Measurements from ENCODE around the gene EDEM3. TPM values are rescaled to one million over a fixed set of nuclear protein-coding genes. Genes with fewer than 3 reads are reported as not detected.
"Not testable (repeated sequence)": the region's sequence is repeated elsewhere in the genome, so short reads cannot be mapped to it uniquely, and the experiment has no call there.

The EDEM3 gene
- total and polyA plus RNA-seq, 11 donors, result 7.2 to 28.6 (median 17.6) TPM

DNA sequence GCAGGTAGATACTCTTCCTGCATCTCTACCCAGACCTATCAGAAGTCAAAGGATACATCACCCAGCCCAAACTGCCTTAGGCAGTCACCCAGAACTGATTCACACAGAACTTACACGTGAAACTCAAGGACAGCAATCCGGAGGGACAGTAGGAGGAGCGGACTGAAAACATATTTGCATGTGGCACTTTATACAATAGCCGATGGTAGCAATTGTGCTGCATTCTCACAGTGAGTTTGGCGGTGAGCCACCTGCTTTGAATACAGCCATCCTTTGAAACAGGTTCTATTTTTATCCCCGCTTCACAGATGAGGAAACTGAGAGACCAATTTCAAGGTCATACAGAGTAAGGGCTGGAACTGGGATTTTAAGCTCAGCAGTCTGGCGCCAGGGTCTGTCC lies 69.5 kb downstream of the EDEM3 start:
- intact Hi-C loops (cut with DNase I), result loop anchor here in 1 of 10 donors (5.0 kb wide), 1 partner anchor 608 kb away; no protein-coding TSS in a partner anchor
- 61 to 77% (median 74%) methylated on average over 7 of the region's 7 CpGs for WGBS, 4 donors
- TF ChIP-seq, protein P1, sequence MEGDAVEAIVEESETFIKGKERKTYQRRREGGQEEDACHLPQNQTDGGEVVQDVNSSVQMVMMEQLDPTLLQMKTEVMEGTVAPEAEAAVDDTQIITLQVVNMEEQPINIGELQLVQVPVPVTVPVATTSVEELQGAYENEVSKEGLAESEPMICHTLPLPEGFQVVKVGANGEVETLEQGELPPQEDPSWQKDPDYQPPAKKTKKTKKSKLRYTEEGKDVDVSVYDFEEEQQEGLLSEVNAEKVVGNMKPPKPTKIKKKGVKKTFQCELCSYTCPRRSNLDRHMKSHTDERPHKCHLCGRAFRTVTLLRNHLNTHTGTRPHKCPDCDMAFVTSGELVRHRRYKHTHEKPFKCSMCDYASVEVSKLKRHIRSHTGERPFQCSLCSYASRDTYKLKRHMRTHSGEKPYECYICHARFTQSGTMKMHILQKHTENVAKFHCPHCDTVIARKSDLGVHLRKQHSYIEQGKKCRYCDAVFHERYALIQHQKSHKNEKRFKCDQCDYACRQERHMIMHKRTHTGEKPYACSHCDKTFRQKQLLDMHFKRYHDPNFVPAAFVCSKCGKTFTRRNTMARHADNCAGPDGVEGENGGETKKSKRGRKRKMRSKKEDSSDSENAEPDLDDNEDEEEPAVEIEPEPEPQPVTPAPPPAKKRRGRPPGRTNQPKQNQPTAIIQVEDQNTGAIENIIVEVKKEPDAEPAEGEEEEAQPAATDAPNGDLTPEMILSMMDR (IDR thresholded peaks at IDR 0.05), result no peak

DNA sequence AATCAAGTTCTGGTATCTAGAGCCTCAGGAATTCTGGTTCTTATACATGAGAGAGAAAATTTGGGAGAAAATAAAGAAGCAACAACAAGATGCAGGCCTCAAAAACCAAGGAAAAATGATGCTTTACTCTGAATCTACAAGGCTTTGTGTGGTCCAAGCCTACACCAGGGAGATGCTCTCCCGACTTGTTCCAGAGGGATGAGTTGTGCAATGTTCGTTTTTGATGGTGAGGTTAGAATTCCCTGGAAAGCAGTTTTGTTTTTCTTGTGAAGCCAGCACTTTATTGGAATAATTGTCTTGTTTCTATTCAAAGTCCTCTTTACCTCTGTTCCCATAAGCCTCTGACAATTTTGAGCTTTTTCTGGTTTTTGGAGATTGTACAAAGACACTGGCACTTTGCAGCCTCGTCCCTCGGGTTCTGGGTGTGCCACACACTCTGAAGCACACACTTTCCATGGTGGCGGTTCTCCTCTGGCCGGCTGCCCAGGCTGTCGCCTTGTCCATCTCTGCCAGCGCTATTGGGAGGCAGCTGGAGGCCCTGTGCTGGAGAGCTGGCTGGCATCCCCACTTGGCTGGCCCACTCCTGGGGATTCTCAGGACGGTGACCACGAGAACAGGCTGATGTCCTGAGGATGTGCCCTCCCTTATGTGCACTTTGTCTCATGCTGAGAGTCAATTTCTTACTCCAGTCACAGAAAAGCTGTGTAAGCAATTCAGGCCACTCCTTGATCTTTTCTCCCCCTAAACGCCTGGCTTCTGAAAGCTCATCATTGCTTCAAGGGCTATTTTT lies 70.2 kb downstream of the EDEM3 start:
- no peak overlapping the region for H3K4me3 ChIP-seq
- no peak overlapping the region for H3K27ac ChIP-seq
- DNase-seq, result peak; percentile 15 to 66 (median 48)
- 41 to 56% (median 51%) methylated on average over 11 of the region's 11 CpGs for WGBS, 4 donors
- peak in 3 of 4 donors; percentile 58 to 83 (median 80) for ATAC-seq
- intact Hi-C loops (cut with DNase I), result loop anchor here in 1 of 10 donors (5.0 kb wide), 1 partner anchor 607 kb away; no protein-coding TSS in a partner anchor
- H3K4me1 ChIP-seq, result peaks cover 0 to 9% (median 0%) of the 10 kb centered on the region in 12 donors
- H3K9me3 ChIP-seq, result peaks cover 0 to 29% (median 14%) of the 10 kb centered on the region in 12 donors
- TF ChIP-seq, protein P1 (IDR thresholded peaks at IDR 0.05), result no peak
- no peak for TF ChIP-seq POLR2A (IDR thresholded peaks at IDR 0.05)
- no peaks in the 10 kb centered on the region for H3K27me3 ChIP-seq
- H3K36me3 ChIP-seq, result no peaks in the 10 kb centered on the region

More for the DNA sequence above, 69.5 kb downstream of the EDEM3 start:
- no peak for ATAC-seq
- peaks cover 0 to 4% (median 0%) of the 10 kb centered on the region in 9 donors for H3K36me3 ChIP-seq
- peaks cover 0 to 26% (median 14%) of the 10 kb centered on the region in 12 donors for H3K9me3 ChIP-seq
- H3K4me1 ChIP-seq, result peaks cover 0 to 9% (median 0%) of the 10 kb centered on the region in 12 donors
- no peak for DNase-seq
- H3K27ac ChIP-seq, result no peak overlapping the region
- no peak overlapping the region for H3K4me3 ChIP-seq
- no peaks in the 10 kb centered on the region for H3K27me3 ChIP-seq

DNA sequence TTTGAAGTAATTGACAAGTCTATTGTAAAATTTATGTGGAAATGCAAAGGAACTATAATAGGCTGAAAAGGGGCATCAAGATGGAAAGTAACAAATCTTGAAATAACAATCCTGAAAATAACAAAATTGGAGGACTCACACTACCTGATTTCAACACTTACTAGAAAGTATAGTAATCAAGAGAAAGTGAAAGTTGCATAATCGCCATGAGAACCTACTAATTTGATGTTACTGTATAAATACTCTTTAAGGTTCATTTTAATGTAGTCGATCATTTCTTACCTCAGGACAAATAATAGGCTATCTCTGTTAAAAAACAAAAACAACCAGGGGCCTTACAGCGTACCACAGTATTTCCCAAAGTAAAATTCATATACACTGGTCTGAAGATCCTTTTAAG lies 71.7 kb downstream of the EDEM3 start:
- H3K36me3 ChIP-seq, result no peaks in the 10 kb centered on the region
- 92 to 95% (median 93%) methylated on average over 3 of the region's 3 CpGs for WGBS, 4 donors
- intact Hi-C loops (cut with DNase I), result no loop called here
- H3K4me3 ChIP-seq, result no peak overlapping the region
- no peak for DNase-seq
- no peak overlapping the region for H3K27ac ChIP-seq
- no peak for ATAC-seq
- TF ChIP-seq, protein P1 (IDR thresholded peaks at IDR 0.05), result no peak
- no peak for TF ChIP-seq POLR2A (IDR thresholded peaks at IDR 0.05)
- H3K27me3 ChIP-seq, result no peaks in the 10 kb centered on the region
- peaks cover 0 to 9% (median 0%) of the 10 kb centered on the region in 12 donors for H3K4me1 ChIP-seq
- peaks cover 0 to 30% (median 14%) of the 10 kb centered on the region in 12 donors for H3K9me3 ChIP-seq

GRCh38 chr1:184680611-184681225 lies 73.9 kb downstream of the EDEM3 start:
- peaks cover 0 to 30% (median 14%) of the 10 kb centered on the region in 12 donors for H3K9me3 ChIP-seq
- ATAC-seq; H3K4me3 ChIP-seq; intact Hi-C loops (cut with DNase I); DNase-seq; H3K27me3 ChIP-seq; H3K36me3 ChIP-seq; H3K4me1 ChIP-seq; H3K27ac ChIP-seq: not testable (repeated sequence)
- WGBS, 4 donors, result 88 to 92% (median 90%) methylated on average over 5 of the region's 5 CpGs

- DNase-seq; H3K27ac ChIP-seq; H3K36me3 ChIP-seq; H3K4me1 ChIP-seq; H3K4me3 ChIP-seq; intact Hi-C loops (cut with DNase I); H3K27me3 ChIP-seq; ATAC-seq: not testable (repeated sequence)
- peaks cover 0 to 26% (median 14%) of the 10 kb centered on the region in 12 donors for H3K9me3 ChIP-seq
- WGBS, 4 donors, result 75 to 85% (median 83%) methylated on average over 3 of the region's 3 CpGs
Measured at GRCh38 chr1:184679472-184679871, 75.2 kb downstream of the EDEM3 start.

Data from heart left ventricle (tissue), 16 donors.